Measurements from ENCODE around the gene TTLL13. TPM values are rescaled to one million over a fixed set of nuclear protein-coding genes. Genes with fewer than 3 reads are reported as not detected.
"Not testable (repeated sequence)": the region's sequence is repeated elsewhere in the genome, so short reads cannot be mapped to it uniquely, and the experiment has no call there.

Gene TTLL13
- total RNA-seq, 3 donors from 2014 or later (not counting 1 experiment from before 2014, with no cell fraction given), result 0.18 to 2.2 (median 1.2) TPM

DNA sequence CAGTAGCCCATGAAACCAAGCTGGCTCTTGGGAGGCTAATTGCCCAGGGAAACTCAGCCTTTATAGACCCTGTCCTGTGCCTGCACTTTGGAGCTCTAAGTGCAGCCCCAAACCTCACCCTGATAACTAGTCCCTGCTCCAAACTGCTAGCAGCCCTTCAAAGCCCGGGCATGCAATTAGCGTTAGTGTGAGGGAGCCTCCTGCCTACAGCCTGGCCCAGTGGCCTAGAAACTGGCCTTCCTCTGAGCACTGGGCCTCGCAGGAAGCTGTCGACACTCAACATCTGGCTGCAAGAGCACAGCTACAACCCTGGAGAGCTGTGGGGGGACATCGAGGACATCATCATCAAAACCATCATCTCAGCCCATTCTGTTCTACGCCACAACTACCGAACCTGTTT is 8.4 kb downstream of the TTLL13 start:
- no peaks in the 10 kb centered on the region for H3K9me3 ChIP-seq (ENCODE audit: control insufficient read depth, insufficient read depth, low read length)
- no peak overlapping the region for H3K4me3 ChIP-seq (ENCODE audit: low read length)
- H3K4me1 ChIP-seq (ENCODE audit: control insufficient read depth, insufficient read depth, low read length), result no peaks in the 10 kb centered on the region
- 94% methylated on average over 7 of the region's 7 CpGs for WGBS (ENCODE audit: insufficient coverage)
- DNase-seq (no peak), ATAC-seq (no peak)
- H3K36me3 ChIP-seq (ENCODE audit: control insufficient read depth, insufficient read depth, low read length), result no peaks in the 10 kb centered on the region
- Mint-ChIP-seq H3K27ac (no peak overlapping the region), H3K9me3 (no peaks in the 10 kb centered on the region), H3K36me3 (no peaks in the 10 kb centered on the region), H3K4me3 (no peak overlapping the region), H3K4me1 (no peaks in the 10 kb centered on the region), H3K27me3 (ENCODE audit: low read depth in 2 of 2) (no peaks in the 10 kb centered on the region)
- no peaks in the 10 kb centered on the region for H3K27me3 ChIP-seq (ENCODE audit: control insufficient read depth, insufficient read depth, low read length)
- intact Hi-C loops (cut with micrococcal nuclease), result no loop called here
- TF ChIP-seq, protein P1, sequence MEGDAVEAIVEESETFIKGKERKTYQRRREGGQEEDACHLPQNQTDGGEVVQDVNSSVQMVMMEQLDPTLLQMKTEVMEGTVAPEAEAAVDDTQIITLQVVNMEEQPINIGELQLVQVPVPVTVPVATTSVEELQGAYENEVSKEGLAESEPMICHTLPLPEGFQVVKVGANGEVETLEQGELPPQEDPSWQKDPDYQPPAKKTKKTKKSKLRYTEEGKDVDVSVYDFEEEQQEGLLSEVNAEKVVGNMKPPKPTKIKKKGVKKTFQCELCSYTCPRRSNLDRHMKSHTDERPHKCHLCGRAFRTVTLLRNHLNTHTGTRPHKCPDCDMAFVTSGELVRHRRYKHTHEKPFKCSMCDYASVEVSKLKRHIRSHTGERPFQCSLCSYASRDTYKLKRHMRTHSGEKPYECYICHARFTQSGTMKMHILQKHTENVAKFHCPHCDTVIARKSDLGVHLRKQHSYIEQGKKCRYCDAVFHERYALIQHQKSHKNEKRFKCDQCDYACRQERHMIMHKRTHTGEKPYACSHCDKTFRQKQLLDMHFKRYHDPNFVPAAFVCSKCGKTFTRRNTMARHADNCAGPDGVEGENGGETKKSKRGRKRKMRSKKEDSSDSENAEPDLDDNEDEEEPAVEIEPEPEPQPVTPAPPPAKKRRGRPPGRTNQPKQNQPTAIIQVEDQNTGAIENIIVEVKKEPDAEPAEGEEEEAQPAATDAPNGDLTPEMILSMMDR (IDR thresholded peaks at IDR 0.05), result no peak
- no peak overlapping the region for H3K27ac ChIP-seq (ENCODE audit: low read length)

DNA sequence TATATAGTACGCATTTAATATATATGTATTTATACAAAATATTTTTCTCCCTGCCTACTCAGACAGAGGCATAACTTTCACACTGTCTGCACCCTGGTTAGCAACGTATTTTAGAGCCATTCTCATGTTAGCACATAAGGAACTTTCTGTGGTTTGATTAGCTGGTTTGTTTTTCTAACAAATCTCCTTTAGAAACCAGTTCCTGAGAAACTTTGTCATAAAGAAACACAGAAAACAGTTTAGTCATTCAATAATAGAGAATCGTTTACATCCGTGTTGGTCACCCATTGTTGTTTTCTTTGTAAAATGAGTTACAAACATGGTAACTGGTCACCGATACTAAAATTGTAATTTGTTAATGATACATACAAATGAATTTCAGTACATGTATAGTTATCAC is 10.2 kb downstream of the TTLL13 start:
- Mint-ChIP-seq H3K9me3 (no peaks in the 10 kb centered on the region), H3K27ac (no peak overlapping the region), H3K27me3 (ENCODE audit: low read depth in 2 of 2) (no peaks in the 10 kb centered on the region), H3K36me3 (no peaks in the 10 kb centered on the region), H3K4me3 (no peak overlapping the region), H3K4me1 (peaks cover 4 to 5% of the 10 kb centered on the region in 2 donors)
- no peaks in the 10 kb centered on the region for H3K9me3 ChIP-seq (ENCODE audit: control insufficient read depth, insufficient read depth, low read length)
- ATAC-seq, result no peak
- H3K27me3 ChIP-seq (ENCODE audit: control insufficient read depth, insufficient read depth, low read length), result no peaks in the 10 kb centered on the region
- no peak overlapping the region for H3K27ac ChIP-seq (ENCODE audit: low read length)
- no peaks in the 10 kb centered on the region for H3K36me3 ChIP-seq (ENCODE audit: control insufficient read depth, insufficient read depth, low read length)
- no peak overlapping the region for H3K4me3 ChIP-seq (ENCODE audit: low read length)
- intact Hi-C loops (cut with micrococcal nuclease), result no loop called here
- no CpG with 5 or more reads among the region's 5 CpGs for WGBS (ENCODE audit: insufficient coverage)
- peaks cover 4% of the 10 kb centered on the region for H3K4me1 ChIP-seq (ENCODE audit: control insufficient read depth, insufficient read depth, low read length)
- TF ChIP-seq, protein P1 (IDR thresholded peaks at IDR 0.05), result no peak
- DNase-seq, result no peak

DNA sequence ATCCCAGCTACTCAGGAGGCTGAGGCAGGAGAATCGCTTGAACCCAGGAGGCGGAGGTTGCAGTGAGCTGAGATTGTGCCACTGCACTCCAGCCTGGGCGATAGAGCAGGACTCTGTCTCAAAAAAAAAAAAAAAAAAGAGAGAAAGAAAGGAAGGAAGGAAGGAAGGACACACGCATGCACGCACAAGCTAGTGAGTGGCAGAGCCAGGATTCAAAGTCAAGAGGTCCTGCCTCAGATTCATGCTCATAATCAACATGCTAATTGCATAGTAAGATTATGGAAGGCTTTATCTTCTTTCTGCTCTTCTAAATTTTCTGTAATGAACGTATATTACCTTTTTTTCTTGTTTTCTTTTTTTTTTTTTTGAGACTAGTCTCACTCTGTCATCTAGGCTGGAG is 11.4 kb downstream of the TTLL13 start:
- peaks cover 11% of the 10 kb centered on the region for H3K4me1 ChIP-seq (ENCODE audit: control insufficient read depth, insufficient read depth, low read length)
- 94% methylated on average over 4 of the region's 6 CpGs for WGBS (ENCODE audit: insufficient coverage)
- H3K4me1 Mint-ChIP-seq, result peaks cover 16 to 17% of the 10 kb centered on the region in 2 donors
- ATAC-seq; H3K36me3 ChIP-seq (ENCODE audit: control insufficient read depth, insufficient read depth, low read length); intact Hi-C loops (cut with micrococcal nuclease); H3K9me3 ChIP-seq (ENCODE audit: control insufficient read depth, insufficient read depth, low read length); H3K9me3 Mint-ChIP-seq; H3K4me3 ChIP-seq (ENCODE audit: low read length); H3K27ac ChIP-seq (ENCODE audit: low read length); H3K36me3 Mint-ChIP-seq; H3K27ac Mint-ChIP-seq; H3K27me3 ChIP-seq (ENCODE audit: control insufficient read depth, insufficient read depth, low read length); H3K4me3 Mint-ChIP-seq; DNase-seq; H3K27me3 Mint-ChIP-seq (ENCODE audit: low read depth in 2 of 2): not testable (repeated sequence)

DNA sequence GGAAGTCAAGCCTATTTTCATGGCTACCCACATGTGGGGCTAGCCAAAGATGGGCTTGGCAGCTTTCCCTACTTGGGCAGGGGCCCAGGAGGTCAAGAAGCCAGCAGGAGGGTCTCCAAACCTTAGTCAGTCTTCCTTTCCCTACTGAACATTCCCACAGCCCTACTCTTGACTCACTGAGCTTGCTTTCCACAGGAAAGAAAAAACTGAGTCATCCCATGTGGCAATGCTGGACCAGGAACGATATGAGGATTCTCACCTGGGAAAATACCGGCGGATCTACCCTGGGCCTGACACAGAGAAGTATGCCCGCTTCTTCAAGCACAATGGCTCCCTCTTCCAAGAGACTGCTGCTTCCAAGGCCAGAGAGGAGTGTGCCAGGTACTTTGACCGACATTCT is 12.5 kb downstream of the TTLL13 start:
- Histone ChIP-seq H3K9me3 (ENCODE audit: control insufficient read depth, insufficient read depth, low read length) (no peaks in the 10 kb centered on the region), H3K4me1 (ENCODE audit: control insufficient read depth, insufficient read depth, low read length) (peaks cover 19% of the 10 kb centered on the region), H3K27ac (ENCODE audit: low read length) (no peak overlapping the region), H3K4me3 (ENCODE audit: low read length) (no peak overlapping the region), H3K27me3 (ENCODE audit: control insufficient read depth, insufficient read depth, low read length) (no peaks in the 10 kb centered on the region), H3K36me3 (ENCODE audit: control insufficient read depth, insufficient read depth, low read length) (no peaks in the 10 kb centered on the region)
- ATAC-seq (no peak), DNase-seq (no peak)
- WGBS (ENCODE audit: insufficient coverage), result 99% methylated on average over 5 of the region's 5 CpGs
- H3K27me3 Mint-ChIP-seq (ENCODE audit: low read depth in 2 of 2), result no peaks in the 10 kb centered on the region
- TF ChIP-seq, protein P1 (IDR thresholded peaks at IDR 0.05), result no peak
- no peak overlapping the region for H3K27ac Mint-ChIP-seq
- H3K9me3 Mint-ChIP-seq, result no peaks in the 10 kb centered on the region
- peaks cover 25 to 28% of the 10 kb centered on the region in 2 donors for H3K4me1 Mint-ChIP-seq
- no peak overlapping the region for H3K4me3 Mint-ChIP-seq
- intact Hi-C loops (cut with micrococcal nuclease), result no loop called here
- no peaks in the 10 kb centered on the region for H3K36me3 Mint-ChIP-seq
